CD4-positive, alpha-beta T cell treated with Interleukin-15 for 4 hours (primary cell): ENCODE results near the gene LMTK2.

ENCODE experiments used
- DNase-seq: peaks from one replicate; pipeline ENCODE4 v3.0.0-alpha.2; 2020; ENCODE audit warnings: low spot score

LMTK2 gene

GRCh38 chr7:98203261-98203963 lies 96.8 kb downstream of the LMTK2 start:
- no peak for DNase-seq

- DNase-seq = no peak
Observed at GRCh38 chr7:98203964-98204605, 97.4 kb downstream of the LMTK2 start.

GRCh38 chr7:98204670-98205069 lies 98.0 kb downstream of the LMTK2 start:
- DNase-seq = no peak

DNA sequence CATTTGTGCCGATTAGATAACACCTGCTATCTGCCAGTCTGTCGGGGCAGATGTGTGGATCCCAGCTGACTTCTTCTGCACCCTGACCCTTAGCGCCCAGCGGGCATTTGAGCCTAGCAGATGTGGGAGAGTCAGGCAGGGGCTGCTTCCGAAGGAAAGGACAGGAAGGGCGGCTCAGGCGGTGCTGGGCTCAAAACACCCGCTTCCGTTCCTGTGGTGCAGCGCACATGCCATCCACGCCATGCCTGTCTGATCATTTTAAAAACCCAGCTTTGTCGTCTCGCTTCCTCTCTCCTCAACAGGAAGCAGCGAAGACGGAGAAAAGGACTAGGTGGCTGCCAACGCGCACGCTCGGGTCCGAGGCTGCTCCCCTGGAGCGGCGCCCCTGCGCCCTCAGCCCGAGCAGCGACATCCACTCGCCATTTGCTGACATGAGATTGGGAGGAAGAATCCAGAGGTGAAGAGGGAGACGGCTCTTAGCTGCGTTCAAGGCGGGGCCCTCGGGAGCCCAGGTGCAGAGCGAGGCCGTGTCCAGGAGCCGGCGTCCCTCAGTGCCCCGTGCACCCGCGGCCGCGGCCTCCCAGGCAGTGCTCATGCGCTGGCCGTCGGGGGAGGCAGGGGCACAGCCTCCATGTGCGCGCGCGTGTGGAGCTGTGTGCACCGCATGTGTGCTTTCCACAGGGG lies 98.6 kb downstream of the LMTK2 start:
- DNase-seq = no peak

GRCh38 chr7:98206451-98207330 lies 100.0 kb downstream of the LMTK2 start:
- DNase-seq = no peak

GRCh38 chr7:98209166-98209920 lies 102.7 kb downstream of the LMTK2 start:
- DNase-seq = no peak

DNA sequence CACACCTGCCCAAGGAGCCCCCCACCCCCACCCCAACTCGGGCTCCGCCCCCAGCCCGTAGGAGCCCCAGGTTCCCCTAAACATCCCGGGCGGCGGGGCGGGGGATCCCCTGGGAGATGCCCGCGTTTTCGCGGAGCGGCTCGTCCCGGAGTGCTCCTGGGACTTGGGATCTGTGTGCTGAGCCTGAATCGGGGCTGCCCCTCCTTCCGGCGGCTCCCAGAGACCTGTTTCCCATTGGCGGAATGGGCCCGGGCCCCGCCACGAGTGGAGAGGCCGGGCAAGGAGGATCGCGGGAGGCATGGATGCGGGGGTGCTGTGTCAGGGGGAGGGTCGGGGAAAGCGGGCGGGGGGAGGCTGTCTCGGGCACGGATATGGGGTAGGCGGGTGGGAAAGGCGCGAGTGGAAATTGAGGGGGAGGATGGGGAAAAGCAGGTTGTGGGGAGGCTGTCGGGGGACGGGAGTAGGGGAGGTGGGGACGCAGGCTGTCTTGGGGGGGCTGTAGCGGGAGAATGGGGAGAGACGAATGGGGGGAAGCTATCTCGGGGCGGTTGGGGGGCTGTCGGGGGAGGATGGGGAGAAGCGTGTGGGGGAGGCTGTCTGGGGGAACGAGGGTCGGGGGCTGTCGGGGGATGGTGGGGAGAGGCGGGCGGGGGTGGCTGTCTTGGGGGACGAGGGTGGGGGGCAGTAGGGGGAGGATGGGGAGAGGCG lies 104.0 kb downstream of the LMTK2 start:
- no peak for DNase-seq

GRCh38 chr7:98211221-98211675 lies 104.6 kb downstream of the LMTK2 start, which contains the start of gene BHLHA15:
TSS of gene BHLHA15 (plus strand) at chr7:98211439. CDS start at chr7:98212310, 871 bp downstream.
- DNase-seq = peak; percentile 9

DNA sequence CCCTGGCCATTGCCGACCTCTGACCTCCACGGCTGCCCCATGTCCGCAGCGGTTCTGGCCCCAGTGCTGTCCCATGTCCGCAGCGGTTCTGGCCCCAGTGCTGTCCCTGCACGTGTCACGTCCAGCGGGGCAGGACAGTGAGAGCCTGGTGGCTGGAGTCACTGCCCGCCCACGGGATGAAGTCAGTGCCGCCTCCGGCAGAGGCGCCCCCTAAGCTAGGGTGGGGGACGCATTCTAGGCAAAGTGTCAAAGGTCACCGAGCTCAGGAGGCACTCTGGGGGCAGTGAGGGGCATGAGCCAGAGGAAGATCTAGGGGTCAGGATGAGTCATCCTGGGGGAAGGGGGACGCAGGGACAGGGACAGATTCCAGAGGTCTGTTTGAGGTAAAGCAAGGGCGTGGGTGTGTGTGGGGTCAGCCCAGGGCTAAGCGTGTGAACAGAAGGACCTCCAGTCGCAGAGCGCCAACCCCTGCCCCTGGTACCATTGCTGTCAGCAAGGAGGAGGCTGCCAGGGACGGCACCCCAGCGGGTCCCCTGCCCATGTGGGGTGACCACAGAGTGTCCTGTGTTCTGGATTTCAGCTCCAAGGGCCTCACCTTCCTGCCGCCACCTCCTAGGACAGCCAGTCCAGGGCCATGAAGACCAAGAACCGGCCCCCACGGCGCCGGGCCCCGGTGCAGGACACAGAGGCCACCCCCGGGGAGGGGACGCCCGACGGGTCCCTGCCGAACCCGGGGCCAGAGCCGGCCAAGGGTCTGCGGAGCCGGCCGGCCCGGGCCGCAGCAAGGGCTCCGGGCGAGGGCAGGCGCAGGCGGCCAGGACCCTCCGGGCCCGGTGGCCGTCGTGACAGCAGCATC lies 105.2 kb downstream of the LMTK2 start:
- no peak for DNase-seq

- DNase-seq = no peak
Observed at GRCh38 chr7:98212532-98213041, 105.9 kb downstream of the LMTK2 start.

DNA sequence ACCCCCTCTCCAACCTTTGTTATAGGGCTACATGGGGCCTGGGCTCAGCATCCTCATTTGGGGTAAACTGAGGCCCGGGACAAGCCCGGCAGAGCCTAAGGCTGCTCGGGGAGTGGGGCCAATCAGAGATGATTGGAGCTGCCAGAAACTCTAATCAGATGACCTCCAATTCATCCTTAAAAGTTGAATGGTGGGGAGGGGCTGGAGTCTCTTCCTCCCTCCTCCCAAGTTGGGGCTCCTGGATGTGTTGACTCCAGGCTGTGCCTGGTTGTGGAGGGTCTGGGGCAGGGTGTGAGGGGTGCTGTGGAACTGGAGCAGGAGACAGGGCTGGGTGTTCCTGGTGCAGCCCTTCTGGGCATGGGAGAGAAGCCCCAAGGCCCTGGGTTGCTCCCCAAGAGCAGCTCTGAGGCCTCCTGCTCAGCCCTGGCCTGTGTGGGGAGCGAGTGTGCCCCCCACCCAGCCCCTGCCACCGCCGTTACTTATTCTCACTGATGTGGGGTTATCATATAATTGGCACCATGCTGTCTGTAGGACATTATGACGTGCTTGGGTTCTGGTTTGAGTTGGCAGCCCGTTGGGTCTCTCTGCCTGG lies 106.7 kb downstream of the LMTK2 start:
- DNase-seq = no peak

GRCh38 chr7:98213888-98214810 lies 107.5 kb downstream of the LMTK2 start:
- no peak for DNase-seq

DNA sequence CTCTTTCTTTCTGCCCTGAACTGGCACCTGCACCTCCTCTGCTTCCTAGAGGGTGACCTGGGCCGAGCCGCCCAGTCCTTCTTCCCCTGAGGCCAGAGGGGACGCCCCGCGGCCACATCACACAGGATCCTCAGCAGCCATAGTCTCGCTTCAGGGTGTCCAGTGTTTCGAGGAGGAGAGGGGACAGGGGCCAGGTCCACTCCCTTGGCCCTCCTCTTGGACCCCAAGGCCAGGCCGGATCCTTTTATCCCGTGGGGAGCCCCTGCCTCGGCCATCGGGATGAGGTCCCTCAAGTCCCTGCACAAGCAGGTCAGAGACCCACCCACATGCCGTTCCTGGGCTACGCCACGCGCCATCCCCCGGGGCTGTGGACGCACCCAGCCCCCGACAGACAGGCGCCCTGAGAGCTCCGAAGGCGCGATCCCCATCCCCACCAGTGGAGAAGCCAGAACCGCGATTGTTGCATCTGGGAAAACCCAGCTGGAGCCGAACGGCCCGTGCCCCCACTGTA lies 108.2 kb downstream of the LMTK2 start:
- no peak for DNase-seq

DNA sequence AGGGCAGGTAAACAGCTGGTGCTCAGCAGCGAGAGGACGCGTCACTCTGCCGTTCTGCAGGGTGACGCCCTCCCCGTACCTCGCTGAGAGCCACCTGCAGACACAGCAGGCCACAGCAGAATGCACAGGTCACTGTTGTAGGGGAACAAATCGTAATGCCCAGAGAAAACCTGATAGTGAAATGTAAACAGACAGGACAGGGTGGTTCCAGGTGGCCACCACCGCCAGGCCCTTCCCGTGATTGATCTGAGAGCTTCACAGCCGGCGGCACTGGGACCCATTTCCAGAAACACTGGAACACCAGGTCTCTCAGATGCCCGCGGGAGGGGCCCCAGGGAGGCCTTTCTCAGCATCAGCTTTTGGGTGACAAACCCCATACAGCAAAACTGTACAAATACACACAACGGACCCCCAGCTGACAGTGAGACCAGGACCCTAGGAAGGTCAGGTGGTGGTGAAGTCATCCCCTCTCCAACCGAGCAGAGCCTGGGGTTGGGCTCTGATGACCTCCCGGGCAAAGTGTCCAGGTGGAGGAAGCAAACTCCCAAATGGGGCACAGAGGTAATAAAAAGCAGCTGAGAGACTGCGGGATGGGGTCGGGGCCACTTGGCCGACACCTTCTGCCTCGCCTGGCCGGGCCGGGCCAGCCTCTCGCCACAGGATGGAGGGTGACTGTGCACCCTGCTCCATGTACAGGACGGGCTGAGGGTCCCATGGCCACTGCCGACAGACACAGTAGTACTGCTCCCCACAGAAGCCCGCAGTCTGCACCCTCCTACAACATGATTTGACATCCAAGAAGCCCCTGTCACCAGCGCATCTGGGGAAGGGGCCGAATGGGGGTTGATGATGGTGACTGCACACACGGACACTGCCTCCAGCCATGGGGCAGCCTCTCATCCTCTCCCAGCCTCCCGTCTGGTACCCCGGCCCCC lies 109.2 kb downstream of the LMTK2 start:
- no peak for DNase-seq

DNA sequence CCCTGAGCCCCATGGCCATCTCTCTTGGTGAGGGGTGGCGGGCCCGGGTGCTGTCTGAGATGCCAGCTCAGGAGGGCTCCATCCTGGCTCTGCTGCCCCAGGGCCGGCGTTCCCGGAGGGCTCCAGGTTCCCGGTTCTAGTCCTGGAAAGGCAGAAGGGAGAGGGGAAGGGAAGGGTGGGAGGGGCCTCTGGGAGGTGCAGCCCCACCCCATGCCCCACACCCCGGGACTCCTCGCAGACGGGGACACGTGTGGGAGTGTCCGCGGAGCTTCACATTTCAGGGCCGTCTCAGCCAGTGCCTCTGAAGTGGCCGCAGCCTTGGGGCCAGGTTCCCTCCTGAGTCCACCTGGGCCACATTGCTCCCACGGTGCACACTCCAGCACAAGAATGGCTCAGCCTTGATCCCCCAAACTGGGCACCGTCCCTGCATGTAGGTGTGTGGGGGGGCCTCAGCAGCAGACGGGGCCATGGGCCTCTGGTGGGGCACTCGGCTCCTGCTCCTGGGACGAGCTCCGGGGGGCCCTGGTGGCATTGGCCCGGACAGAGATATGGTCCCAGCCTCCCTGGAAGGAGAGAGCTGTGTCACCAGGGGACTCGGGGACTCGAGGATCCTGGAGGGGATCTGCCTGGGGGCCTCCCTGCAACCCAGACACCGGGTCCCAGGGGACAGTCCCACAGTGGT lies 110.4 kb downstream of the LMTK2 start:
- DNase-seq = no peak
